ENCODE results near the gene TMEM208.

DNA sequence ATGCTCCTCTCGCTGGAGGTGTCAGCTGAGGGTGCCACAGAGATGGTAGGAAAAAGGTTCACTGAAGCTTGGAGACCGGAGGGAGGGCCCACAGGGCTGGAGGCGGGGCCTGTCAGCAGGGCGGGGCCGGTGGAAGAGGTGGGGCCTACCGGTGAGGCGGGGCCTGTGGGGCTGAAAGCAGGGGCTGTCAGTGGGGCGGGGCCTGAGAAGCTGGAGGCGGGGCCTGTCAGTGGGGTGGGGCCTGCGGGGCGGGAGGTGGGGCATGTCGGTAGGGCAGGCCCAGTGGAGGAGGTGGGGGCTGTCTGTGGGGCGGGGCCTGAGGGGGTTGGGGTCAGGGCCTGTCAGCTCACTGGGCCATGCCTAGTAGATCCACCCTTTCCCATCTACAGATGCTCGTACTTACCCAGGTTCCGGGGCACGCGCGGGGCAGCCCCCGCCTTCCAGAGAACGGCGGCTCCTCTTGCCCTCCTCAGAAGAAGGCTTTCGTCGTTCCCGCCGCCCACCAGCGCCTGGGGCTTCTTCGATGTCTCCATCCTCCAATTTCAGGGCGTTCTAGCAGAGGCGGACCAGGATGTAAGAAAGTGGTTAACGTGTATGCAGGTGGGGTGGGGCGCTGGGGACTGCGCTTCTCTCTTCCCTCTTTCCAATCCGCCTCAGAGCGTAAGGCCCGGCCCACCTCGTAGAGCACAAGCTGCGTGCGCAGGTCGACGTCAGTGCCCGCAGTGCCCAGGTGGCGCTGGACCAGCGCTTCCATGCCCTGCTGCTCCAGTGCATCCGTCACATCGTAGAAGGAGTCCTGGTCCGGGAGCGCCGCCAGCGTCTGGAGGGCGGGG, 9.8 kb downstream of the TMEM208 start:
- no peak for TF ChIP-seq POLR2A (IDR thresholded peaks at IDR 0.05)
- TF ChIP-seq CTCF (IDR thresholded peaks at IDR 0.05) = no peak
